Mesangial cell (primary cell): ENCODE measurements around the gene CCDC28A. TPM values are rescaled to one million over a fixed set of nuclear protein-coding genes. Genes with fewer than 3 reads are reported as not detected.

ENCODE experiments used
- total RNA-seq: library from RNA; depleted of rRNA; stranded (reverse); fragments of >200 nt; gene quantifications from 2 replicates; pipeline ENCODE4 v1.2.3, GENCODE V29; 2015

Gene CCDC28A
- 7.5 and 11.5 TPM in 2 replicates for total RNA-seq

DNA sequence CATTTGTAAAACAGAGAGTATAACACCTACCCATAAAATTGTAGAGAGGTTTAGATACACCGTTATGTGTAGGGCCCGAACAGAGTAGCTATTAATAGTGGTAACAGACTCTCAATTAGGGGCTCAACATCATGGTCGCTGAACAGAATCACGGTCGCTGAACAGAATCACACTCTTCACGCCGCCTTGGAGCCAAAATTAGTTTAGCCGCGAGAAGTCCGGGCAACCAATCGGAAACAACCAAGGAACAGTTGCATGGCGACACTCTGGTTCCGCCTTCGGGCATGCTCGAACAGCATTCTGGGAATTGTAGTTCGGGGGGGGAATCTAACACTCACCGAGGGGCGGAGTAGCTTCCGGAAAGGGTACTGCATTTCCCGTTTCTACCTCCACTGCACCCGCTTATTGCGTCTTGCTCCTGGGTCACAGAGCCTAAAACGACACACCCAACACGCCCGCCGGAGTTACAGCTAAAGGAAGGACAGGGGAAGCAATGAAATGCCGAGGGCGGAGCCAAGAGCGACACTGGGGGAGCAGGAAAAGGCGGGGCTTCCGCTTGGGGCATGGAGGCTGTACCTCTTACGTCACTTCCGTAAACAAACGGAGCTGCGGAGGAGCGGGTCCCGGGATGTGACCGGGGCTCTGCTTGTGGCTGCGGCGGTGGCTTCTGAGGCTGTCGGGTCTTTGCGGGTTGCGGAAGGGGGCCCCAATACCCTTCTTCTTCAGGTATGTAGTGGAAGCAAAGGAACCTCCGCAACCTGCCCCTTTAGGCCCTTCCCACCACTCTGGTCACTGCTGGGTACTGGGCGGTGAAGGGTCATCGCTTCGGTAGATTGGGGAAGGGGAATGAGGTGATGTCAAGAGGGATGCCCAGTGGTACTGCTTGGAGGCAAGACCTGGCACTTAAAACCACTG lies at the start of gene CCDC28A:
Gene CCDC28A, plus strand, starts transcription at position 593 of the 915 bp plus-strand sequence. CDS start 2,352 bp downstream, outside the sequence.

DNA sequence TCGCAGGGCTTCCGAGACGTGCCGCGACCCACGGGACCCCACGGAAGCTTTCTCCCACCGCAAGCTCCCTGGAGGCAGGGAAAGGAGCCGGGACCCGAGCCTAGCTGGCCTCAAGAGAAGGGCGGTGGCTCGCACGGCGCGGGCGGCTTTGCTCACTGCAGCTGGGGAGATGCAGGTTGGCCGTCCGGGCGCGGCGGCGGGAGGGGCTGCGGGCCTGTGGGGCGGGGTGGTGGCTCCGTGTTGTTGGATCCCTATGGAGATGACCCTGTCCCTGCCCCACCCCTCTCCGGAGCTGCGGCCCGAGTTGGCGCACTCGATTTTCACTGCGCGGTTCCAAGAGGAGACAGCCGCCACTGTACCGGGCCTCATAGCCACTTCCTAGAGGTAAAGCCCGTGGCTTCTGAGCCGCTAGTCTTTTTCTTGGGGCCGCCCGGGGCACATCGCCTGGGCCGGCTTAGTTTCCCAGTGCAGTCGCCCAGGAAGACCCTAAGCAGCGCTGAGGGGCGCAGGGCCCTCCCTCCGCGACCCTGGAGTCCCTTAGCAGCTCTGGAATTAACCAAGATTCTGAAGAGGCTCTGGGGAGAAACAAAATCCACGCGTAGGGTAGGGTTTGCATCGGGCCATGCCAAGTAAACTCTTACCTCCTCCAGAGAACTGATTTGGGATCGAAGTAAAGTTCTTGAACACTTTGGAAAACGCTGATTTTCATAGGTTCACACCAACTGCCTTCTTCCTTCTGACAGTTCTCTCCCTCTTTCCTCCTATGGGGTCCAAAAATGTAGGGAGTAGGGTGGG lies 22.4 kb downstream of the CCDC28A start, which contains the start of gene ECT2L:
Gene ECT2L, plus strand, starts transcription at position 279 of the 795 bp plus-strand sequence. CDS start 17,188 bp downstream, outside the sequence.

Other genes with a start within 250 kb of the CCDC28A start
- gene ECT2L, start 22.3 kb downstream of the CCDC28A start, total RNA-seq = not detected in 2 replicates
- gene REPS1, start 214.5 kb downstream of the CCDC28A start, total RNA-seq = 18.6 and 31.0 TPM in 2 replicates